ENCODE measurements around the gene SYNRG. TPM values are rescaled to one million over a fixed set of nuclear protein-coding genes. Genes with fewer than 3 reads are reported as not detected.

Gene SYNRG
- total RNA-seq, 2 experiments from 2014 or later = 90.8 to 122 TPM

- H3K9me3 Mint-ChIP-seq (ENCODE audit: low read depth) = no peaks in the 10 kb centered on the region
- H3K36me3 Mint-ChIP-seq = peaks cover 61% of the 10 kb centered on the region
- H3K27ac Mint-ChIP-seq = no peak overlapping the region
- H3K4me3 Mint-ChIP-seq = no peak overlapping the region
- H3K4me1 Mint-ChIP-seq = no peaks in the 10 kb centered on the region
- ATAC-seq (no peak), DNase-seq (no peak)
- CTCF ChIA-PET = no interaction called here
- no peaks in the 10 kb centered on the region for H3K27me3 Mint-ChIP-seq
Measured at GRCh38 chr17:37576281-37576680, 32.9 kb downstream of the SYNRG start.

- no peak for ATAC-seq
- Mint-ChIP-seq H3K36me3 (peaks cover 63% of the 10 kb centered on the region), H3K4me3 (no peak overlapping the region), H3K9me3 (ENCODE audit: low read depth) (no peaks in the 10 kb centered on the region), H3K27ac (no peak overlapping the region), H3K27me3 (no peaks in the 10 kb centered on the region), H3K4me1 (no peaks in the 10 kb centered on the region)
- CTCF ChIA-PET = no interaction called here
- DNase-seq = no peak
Measured at GRCh38 chr17:37574427-37574826, 34.8 kb downstream of the SYNRG start.

GRCh38 chr17:37571674-37572073, 37.5 kb downstream of the SYNRG start:
- ATAC-seq (no peak), DNase-seq (no peak)
- H3K27ac Mint-ChIP-seq = no peak overlapping the region
- no peaks in the 10 kb centered on the region for H3K9me3 Mint-ChIP-seq (ENCODE audit: low read depth)
- no peak overlapping the region for H3K4me3 Mint-ChIP-seq
- no peaks in the 10 kb centered on the region for H3K27me3 Mint-ChIP-seq
- peaks cover 71% of the 10 kb centered on the region for H3K36me3 Mint-ChIP-seq
- CTCF ChIA-PET = no interaction called here
- H3K4me1 Mint-ChIP-seq = no peaks in the 10 kb centered on the region

- ATAC-seq = no peak
- peak; percentile 51 for DNase-seq
- Mint-ChIP-seq H3K4me3 (no peak overlapping the region), H3K27ac (no peak overlapping the region), H3K4me1 (no peaks in the 10 kb centered on the region), H3K27me3 (no peaks in the 10 kb centered on the region), H3K36me3 (peaks cover 68% of the 10 kb centered on the region), H3K9me3 (ENCODE audit: low read depth) (no peaks in the 10 kb centered on the region)
- CTCF ChIA-PET = interaction anchor here (0.7 to 1.6 kb wide), 6 partner anchors 9 to 221 kb away, joined by 3 to 6 read pairs (median 3); no protein-coding TSS in a partner anchor
Measured at GRCh38 chr17:37570527-37571093, 38.6 kb downstream of the SYNRG start.

GRCh38 chr17:37568350-37569053, 40.7 kb downstream of the SYNRG start:
- no peak overlapping the region for H3K27ac Mint-ChIP-seq
- no peak overlapping the region for H3K4me3 Mint-ChIP-seq
- no peaks in the 10 kb centered on the region for H3K27me3 Mint-ChIP-seq
- H3K36me3 Mint-ChIP-seq = peaks cover 62% of the 10 kb centered on the region
- no peaks in the 10 kb centered on the region for H3K4me1 Mint-ChIP-seq
- DNase-seq (no peak), ATAC-seq (no peak)
- CTCF ChIA-PET = interaction anchor here (0.7 kb wide), 1 partner anchor 14 kb away, joined by 3 read pairs; no protein-coding TSS in a partner anchor
- no peaks in the 10 kb centered on the region for H3K9me3 Mint-ChIP-seq (ENCODE audit: low read depth)

GRCh38 chr17:37567538-37567937, 41.7 kb downstream of the SYNRG start:
- H3K4me1 Mint-ChIP-seq = no peaks in the 10 kb centered on the region
- H3K36me3 Mint-ChIP-seq = peaks cover 54% of the 10 kb centered on the region

GRCh38 chr17:37567137-37567536, 42.1 kb downstream of the SYNRG start:
- Mint-ChIP-seq H3K9me3 (ENCODE audit: low read depth) (no peaks in the 10 kb centered on the region), H3K36me3 (peaks cover 55% of the 10 kb centered on the region), H3K27me3 (no peaks in the 10 kb centered on the region), H3K27ac (no peak overlapping the region), H3K4me1 (no peaks in the 10 kb centered on the region), H3K4me3 (no peak overlapping the region)
- CTCF ChIA-PET = no interaction called here
- DNase-seq (no peak), ATAC-seq (no peak)

More at GRCh38 chr17:37567538-37567937, 41.7 kb downstream of the SYNRG start:
- Mint-ChIP-seq H3K27me3 (no peaks in the 10 kb centered on the region), H3K4me3 (no peak overlapping the region), H3K9me3 (ENCODE audit: low read depth) (no peaks in the 10 kb centered on the region), H3K27ac (no peak overlapping the region)
- CTCF ChIA-PET = no interaction called here
- no peak for ATAC-seq
- DNase-seq = no peak

- DNase-seq (no peak), ATAC-seq (no peak)
- CTCF ChIA-PET = no interaction called here
- Mint-ChIP-seq H3K36me3 (peaks cover 57% of the 10 kb centered on the region), H3K4me1 (no peaks in the 10 kb centered on the region), H3K27me3 (no peaks in the 10 kb centered on the region), H3K4me3 (no peak overlapping the region), H3K9me3 (ENCODE audit: low read depth) (no peaks in the 10 kb centered on the region), H3K27ac (no peak overlapping the region)
Measured at GRCh38 chr17:37564252-37564651, 45.0 kb downstream of the SYNRG start.

- Mint-ChIP-seq H3K4me3 (no peak overlapping the region), H3K36me3 (peaks cover 54% of the 10 kb centered on the region), H3K9me3 (ENCODE audit: low read depth) (no peaks in the 10 kb centered on the region), H3K27me3 (no peaks in the 10 kb centered on the region), H3K4me1 (no peaks in the 10 kb centered on the region), H3K27ac (no peak overlapping the region)
- ATAC-seq (no peak), DNase-seq (no peak)
- CTCF ChIA-PET = no interaction called here
Measured at GRCh38 chr17:37562016-37562745, 47.0 kb downstream of the SYNRG start.

DNA sequence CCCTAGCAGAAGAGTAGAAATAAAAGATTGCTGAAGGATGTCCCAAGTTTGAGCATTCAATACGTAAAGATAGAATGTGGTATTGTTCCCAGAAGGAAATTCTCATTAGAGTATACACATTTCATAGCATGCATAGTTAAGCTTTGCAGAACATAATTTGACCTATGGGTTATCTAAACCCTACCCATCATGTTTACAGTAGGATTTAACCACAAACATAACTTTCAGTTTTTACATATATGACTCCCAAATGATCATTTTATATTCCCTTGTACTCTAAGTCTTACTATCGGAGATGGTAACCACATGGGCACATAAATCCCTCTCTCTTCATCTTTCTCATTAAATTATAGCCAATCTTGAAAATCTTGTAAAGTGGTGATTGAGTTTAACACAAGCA, 50.9 kb downstream of the SYNRG start:
- Mint-ChIP-seq H3K36me3 (peaks cover 46% of the 10 kb centered on the region), H3K4me1 (peaks cover 6% of the 10 kb centered on the region), H3K9me3 (ENCODE audit: low read depth) (no peaks in the 10 kb centered on the region), H3K27me3 (no peaks in the 10 kb centered on the region), H3K4me3 (no peak overlapping the region), H3K27ac (no peak overlapping the region)
- CTCF ChIA-PET = no interaction called here
- ATAC-seq (no peak), DNase-seq (no peak)

GRCh38 chr17:37557482-37557881, 51.7 kb downstream of the SYNRG start:
- no peak overlapping the region for H3K4me3 Mint-ChIP-seq
- ATAC-seq (no peak), DNase-seq (no peak)
- H3K4me1 Mint-ChIP-seq = peaks cover 12% of the 10 kb centered on the region
- H3K36me3 Mint-ChIP-seq = peaks cover 53% of the 10 kb centered on the region
- CTCF ChIA-PET = no interaction called here
- no peak overlapping the region for H3K27ac Mint-ChIP-seq
- H3K27me3 Mint-ChIP-seq = no peaks in the 10 kb centered on the region
- H3K9me3 Mint-ChIP-seq (ENCODE audit: low read depth) = no peaks in the 10 kb centered on the region

DNA sequence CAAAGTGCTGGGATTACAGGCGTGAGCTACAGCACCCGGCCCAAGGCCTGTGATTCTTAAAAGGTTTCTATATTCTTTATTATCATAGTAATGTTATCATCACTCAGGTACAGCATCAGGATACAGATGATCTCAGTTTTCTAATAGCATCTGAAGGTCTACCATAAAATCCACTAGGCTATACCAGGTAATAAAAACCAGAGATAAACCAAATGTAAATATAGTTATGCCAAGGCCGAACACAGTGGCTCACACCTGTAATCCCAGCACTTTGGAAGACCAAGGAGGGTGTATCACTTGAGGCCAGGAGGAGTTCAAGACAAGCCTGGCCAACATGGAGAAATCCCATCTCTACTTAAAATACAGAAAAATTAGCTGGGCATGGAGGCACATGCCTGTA, 53.8 kb downstream of the SYNRG start:
- H3K36me3 Mint-ChIP-seq = peaks cover 54% of the 10 kb centered on the region
- CTCF ChIA-PET = no interaction called here
- H3K27ac Mint-ChIP-seq = no peak overlapping the region
- ATAC-seq = no peak
- DNase-seq = no peak
- no peaks in the 10 kb centered on the region for H3K9me3 Mint-ChIP-seq (ENCODE audit: low read depth)
- H3K4me3 Mint-ChIP-seq = no peak overlapping the region
- H3K27me3 Mint-ChIP-seq = no peaks in the 10 kb centered on the region
- peaks cover 19% of the 10 kb centered on the region for H3K4me1 Mint-ChIP-seq

- no peak overlapping the region for H3K4me3 Mint-ChIP-seq
- H3K9me3 Mint-ChIP-seq (ENCODE audit: low read depth) = no peaks in the 10 kb centered on the region
- peaks cover 19% of the 10 kb centered on the region for H3K4me1 Mint-ChIP-seq
- no peak overlapping the region for H3K27ac Mint-ChIP-seq
- peaks cover 53% of the 10 kb centered on the region for H3K36me3 Mint-ChIP-seq
- CTCF ChIA-PET = no interaction called here
- no peak for DNase-seq
- ATAC-seq = no peak
- H3K27me3 Mint-ChIP-seq = no peaks in the 10 kb centered on the region
Measured at GRCh38 chr17:37553401-37553966, 55.7 kb downstream of the SYNRG start.

All from activated CD8-positive, alpha-beta memory T cell treated with anti-CD3 and anti-CD28 coated beads, Interleukin-2, amount 10 ng/mL, durations not matched to agents 7 days and 5 days (primary cell).